Suppressor macrophage treated with lipopolysaccharide for 4 hours (primary cell): ENCODE data around the gene NEMP2.
A peak's percentile ranks its signal among the peaks of the same experiment; 100 is the strongest.
"Not testable (repeated sequence)": the region's sequence is repeated elsewhere in the genome, so short reads cannot be mapped to it uniquely, and the experiment has no call there.

Experiments used
- DNase-seq: peaks from one replicate; pipeline ENCODE4 v3.0.0-alpha.2; 2020

NEMP2 gene

DNA sequence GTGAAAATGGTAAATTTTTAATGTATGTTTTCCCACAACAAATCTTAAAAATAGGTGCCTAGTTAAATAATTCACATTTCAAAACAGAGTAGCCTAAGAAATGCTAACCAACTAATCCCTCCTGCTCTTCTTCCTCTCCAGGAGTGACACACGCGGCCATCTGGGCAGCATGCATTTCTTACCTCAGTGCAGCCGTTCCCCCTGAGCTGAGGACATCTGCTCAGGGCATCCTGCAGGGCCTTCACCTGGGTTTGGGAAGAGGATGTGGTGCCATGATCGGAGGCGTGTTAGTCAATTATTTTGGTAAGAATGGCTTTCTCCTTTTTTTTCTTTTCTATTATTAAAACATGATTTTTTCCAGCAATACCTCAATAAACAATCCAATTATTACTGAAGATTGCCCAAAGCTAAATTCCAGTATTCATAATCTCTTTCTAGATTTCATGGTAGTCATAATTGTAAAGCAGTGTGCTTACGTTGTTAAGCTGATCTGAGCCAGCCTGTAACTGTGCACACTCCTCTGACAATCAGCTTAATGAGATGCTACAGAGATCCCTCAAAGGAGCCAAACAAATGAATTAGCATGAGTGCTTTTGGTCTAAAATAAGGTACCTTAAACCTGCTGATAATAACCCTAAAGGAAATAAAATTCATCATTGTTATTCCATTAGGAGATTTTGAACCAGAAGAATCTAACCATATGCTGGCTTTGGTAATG lies 45.8 kb downstream of the NEMP2 start:
- no peak for DNase-seq

DNA sequence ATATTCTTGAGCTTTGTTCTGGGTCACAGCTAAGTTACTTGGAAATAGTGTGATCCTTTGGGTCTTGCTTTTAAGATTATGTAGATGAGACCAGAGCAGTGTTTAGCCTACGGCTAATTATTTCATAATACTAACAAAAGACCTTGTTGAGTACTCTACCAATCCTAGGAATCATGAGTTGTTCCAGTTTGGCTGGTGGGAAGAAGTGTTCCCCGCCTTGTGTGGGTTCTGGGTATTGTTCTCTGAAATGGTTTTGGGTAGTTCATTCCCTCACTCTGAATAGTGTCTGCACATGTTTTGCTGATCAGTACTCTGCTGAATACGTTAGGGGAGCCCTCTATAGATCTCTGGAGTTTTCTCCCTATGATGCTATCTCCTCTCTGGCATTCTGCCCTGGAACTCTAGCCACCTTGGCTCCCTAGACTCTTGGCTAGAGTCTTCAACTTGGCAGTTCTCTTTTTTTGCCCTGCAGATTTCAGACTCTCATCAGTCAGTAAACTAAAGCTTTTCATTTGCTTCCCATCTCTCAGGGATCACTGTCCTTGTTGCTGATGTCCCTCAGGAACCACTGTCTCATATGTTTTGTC lies 48.4 kb downstream of the NEMP2 start:
- DNase-seq = no peak

DNA sequence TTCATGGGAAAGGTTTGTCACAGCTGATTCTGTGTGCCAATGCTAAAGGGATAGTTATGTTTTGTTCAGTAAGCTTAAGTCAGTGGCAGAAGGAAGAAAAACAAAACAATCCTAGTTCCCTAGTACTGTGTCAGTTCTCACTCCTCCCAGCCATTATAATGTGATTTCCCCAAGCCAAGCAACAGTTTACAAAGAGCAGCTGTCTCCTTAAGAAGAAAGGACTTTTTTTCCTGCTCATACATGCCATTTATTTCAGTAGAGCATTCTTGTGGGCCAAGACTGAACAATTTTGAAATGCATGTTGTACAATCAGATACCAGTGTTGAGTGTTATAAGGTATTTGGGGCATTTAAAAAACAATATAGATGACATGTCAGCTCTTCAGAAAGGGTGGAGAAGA lies 52.1 kb downstream of the NEMP2 start:
- no peak for DNase-seq

DNA sequence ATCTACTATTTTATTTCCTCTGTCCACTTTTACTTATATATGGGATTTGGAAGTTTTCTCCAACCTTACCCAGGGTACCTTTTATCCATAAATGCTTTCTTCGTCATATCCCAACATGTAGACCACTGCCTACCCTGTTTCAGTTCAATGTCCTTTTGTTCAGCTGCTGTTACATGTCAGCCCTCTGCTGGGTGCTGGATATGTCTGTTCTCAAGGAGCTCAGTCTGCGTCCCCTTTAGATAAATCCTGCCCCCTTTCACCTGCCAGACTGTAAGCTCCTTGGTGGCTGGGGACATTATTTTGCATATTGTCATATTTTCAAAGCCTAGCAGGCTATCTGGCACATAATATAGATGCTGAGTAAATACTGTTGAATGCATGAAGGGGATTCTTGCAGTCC lies 53.2 kb downstream of the NEMP2 start:
- DNase-seq = no peak

DNA sequence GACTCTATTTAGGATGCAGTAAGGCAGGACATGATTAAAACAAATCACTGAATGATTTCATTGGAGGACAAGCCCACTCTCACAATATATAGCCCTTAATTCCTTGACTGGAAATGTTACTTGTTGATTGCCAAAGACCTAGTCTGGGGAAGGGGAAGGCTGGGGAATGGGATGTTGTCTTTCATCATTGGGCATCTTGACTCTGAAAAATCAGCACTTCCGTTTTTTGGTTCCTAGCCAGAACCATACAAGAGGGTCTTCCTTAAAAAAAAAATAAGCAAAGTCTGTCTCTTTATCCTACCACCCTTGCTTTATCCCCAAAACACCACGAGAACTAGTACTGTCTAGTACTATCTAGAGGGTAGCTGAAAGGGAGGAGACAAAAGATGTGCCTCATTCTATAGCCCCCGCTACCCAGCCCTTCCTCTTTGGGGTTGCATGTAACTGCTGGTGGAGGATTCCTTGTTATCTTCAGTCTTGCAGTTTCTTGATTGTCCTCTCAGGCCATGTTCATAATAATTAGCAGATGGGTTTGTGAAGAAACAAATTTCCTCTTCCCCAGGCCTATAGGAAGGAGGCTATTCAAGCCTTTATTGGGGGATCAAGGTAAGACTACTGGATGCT lies 55.8 kb downstream of the NEMP2 start:
- no peak for DNase-seq

DNA sequence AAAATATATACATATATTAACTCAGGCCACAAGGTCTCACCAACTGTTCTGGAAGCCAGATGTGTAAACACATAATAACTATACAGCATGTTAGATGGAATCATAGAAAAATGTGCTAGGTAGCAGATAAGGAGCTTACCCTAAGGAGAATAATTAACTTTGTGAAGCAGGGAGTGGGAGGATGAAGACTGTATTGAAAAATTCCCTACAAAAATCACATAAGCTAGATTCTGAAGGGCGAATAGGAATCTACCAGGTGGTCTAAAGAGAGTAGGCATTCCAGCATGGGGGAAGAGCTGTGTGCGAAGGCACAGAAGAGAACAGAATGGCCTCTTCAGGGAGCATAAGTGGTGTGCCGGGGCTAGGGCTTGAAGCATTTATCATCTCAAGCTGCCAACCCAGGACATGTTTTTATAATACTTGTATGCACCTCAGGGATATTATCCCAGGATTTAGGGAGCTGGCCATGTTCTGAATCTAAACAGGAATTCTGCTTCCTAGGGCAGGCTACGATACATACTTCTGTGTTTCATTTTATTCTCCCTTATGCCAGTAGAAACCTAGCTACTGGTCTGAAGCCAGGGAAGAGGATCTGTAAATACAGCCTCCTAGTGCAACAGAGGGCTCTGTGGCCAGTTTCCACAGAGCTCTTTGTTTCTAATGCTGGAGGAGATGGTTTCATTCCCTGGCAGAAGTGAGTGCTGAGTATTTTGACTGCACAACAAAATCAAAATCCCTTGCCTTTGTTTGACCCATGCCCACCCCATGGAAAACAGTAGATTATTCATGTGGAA lies 56.7 kb downstream of the NEMP2 start:
- DNase-seq = no peak

DNA sequence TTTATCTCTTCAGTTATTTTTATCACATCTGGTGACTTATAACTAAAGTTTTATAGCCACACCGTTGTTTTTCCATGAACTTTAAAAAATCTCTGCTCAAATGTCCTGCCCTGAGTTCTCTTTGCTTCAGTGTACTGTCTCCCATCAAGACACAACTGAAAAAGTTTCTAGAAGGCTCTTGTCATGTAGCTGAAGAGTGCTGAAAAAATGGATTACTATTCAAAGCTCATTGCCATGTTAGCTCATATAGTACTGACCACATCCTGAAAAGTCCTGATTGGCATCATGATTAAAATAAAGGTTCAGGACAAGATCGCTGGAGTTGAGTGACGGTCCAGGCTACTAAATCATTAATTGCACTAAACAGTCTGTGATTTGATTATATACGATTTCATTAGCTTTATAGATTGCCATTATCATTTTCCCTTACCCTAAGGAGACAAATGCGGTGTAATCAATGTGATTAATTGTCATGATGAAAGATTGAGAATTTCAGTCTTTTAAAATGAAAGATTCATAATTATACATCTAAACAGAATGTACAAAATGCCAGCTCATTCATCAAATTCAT lies 64.2 kb downstream of the NEMP2 start:
- no peak for DNase-seq

DNA sequence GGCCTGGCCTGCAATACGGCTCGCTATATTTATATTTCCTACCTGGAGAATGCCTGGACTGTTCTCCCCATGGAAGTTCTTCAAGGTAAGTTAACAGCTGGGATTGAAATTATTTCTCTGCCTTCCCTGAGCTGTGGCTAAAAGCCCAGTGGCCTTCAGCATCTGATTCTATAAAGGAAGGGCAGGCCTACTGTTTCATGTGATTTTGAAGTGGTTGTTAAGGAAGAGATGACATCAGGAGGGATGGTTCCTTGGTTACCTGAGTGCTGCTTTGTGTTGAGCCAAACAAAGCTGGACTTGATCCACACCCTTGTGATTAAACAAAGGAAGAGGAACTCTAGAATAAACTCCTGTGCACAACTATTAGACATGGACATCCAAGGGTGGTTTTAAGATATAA lies 64.8 kb downstream of the NEMP2 start:
- peak; percentile 23 for DNase-seq

DNA sequence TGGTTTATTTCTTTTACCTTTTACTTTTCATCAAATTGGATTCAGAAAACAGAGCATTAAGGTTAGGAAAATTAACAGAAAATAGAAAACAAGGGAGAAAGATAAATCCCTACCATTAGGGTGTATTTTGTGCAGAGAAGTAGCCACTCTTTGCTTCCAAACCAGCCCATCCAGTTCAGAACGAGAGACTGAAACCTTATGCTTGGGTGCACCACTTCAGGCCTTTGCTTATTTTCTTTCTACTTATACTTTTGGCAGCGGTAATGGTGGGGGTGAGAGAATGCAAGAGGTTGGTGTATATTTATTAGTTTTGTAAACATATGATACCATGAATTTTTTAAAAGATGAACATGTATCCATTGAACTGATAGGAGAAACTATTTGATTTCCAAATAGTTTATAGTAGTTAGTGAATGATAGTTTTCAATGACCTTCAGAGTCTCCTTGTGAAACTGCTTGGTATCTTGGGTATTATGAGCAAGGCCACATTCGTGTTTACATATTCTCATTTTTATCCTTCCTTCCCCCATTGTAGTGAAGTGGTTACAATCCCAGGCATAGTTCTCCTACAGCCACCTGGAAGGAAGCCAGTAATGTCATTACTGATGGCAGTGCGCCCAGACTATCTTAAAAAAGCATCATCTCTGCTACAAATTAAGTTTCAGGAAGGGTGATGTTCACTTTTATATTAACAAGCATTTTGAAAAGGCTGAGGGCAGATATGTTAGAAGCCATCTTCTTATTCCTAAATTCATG lies 65.5 kb downstream of the NEMP2 start:
- peak; percentile 22 for DNase-seq

DNA sequence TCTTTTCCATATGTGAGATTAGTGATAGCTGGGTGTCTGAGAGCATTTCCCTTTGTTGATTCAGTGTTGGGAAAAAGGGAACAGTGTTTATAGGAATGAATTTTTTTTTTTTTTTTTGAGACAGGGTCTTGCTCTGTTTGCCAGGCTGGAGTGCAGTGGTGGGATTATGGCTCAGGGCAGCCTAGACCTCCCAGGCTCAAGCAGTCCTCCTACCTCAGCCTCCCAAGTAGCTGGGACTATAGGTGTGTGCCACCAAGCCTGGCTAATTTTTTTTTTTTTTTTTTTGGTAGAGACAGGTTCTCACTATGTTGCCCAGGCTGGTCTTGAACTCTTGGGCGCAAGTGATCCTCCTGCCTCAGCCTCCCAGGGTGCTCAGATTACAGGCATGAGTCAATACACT lies 66.2 kb downstream of the NEMP2 start:
- not testable (repeated sequence) for DNase-seq

DNA sequence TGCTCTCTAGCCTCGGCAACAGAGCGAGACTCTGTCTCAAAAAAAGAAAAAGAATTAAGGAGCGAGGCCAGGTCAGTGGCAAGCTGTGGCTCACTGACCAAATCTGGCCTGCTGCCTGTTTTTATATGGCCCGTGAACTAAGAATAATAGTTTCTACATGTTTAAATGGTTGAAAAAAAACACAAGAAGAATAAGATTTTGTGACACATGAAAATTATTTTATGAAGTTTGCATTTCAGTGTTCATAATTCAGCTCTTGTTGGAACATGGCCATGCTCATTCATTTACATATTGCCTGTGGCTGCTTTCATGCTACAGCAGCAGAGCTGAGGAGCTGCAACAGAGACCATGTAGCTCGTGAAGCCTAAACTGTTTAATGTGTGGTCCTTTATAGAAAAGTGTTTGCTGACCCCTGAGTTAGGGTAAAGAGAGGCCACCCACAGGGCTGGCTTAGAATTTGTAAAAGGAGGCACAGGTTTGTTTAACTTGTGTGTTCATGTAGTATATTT lies 66.9 kb downstream of the NEMP2 start:
- DNase-seq = no peak

DNA sequence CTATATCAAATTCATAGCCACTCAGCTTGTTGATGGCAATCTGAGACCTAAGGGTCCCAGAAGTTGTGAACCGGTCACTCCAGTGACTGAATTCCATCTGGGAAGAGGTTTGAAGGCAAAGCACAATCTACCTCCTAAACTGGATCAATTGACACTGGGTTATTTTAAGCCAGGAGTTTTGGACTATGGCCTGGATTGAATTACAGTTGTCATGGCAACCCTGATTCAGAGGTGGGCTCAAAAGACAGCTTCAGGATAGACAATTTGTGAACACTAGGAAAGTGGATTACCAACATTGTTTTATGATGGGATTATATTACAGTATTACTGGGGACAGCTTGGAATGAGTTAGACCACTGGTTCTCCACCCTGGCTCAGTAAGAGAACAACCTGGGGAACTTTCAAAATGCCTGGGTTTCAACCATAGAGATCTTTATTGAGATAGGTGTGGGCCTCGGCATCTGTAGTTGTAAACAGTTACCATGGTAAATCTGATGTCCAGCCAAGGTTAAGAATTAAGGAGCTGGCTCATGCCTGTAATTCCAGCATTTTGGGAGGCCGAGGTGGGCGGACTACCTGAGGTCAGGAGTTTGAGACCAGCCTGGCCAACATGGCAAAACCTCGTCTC lies 67.6 kb downstream of the NEMP2 start:
- no peak for DNase-seq

DNA sequence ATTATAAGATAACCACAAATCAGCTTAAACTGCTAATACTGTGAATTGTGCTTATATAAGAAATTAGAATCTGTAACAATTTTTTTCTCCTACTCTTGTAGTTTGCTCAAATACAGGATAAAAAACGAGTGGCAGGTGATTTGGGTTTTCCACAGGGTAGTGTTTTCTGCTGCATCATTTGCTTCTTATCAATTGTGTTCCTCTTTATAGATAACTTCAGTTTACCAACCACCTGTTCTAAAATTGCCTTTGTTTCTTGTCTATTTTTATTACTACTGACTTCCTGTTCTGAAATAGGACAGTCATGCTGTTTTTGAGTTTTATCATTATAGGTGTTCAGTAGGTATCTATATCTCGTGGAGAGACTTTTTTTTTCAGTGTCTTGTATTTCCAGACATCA lies 69.5 kb downstream of the NEMP2 start:
- no peak for DNase-seq

DNA sequence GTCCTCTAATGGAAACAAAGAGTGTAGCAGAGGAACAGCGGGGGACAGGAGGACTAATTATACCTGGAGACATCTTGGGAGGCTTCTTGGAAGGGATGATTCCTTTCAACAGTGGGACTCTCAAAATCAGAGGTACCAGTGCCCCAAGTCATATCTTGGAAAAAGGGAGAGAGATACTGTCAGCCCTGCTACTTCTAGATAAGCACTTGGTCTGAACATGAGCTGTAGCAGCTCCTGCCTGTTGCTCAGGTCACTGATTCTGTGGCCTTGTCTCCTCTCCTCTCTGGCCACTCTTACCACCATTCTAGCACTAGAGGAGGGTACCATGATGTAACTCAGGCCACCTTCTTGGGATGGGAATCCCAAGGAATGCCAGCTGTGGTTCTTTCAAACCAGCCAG lies 71.9 kb downstream of the NEMP2 start:
- DNase-seq = no peak

DNA sequence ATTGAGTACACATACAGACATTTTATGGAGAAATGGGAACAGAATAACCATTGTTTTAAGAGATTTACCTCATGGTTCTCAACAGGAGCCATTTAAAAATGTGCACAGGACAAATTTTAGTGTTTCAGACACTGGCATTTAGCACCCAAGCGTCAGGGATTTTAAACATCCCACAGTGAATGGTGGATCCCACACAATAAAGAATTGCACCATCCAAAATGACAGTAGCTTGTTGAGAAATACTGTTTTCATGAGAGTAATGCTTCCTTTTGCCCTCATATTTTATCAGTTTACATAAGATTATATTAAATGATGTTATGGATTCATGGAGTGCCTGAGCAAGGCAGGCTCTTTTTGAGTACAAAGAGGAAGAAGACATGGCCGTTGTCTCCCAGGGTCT lies 72.3 kb downstream of the NEMP2 start:
- DNase-seq = peak; percentile 15

DNA sequence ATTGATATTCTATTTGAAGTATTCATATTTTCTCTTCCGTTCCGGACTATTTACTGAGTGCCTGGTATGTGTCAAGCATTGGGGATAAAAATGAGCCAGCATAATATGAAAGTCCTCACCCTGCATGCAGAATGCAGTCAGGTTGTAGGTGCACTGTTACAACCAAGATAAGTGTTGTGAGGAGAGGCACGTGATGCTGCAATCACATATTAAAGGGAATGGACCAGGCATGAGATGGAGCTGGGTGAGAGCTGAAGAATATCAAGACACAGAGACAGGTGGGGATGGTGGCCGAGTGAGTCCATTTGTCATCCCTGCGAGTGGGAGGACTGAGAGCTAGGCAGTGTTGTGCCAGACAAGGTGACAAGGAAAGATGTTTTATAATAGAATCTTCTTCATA lies 74.0 kb downstream of the NEMP2 start:
- DNase-seq = no peak

DNA sequence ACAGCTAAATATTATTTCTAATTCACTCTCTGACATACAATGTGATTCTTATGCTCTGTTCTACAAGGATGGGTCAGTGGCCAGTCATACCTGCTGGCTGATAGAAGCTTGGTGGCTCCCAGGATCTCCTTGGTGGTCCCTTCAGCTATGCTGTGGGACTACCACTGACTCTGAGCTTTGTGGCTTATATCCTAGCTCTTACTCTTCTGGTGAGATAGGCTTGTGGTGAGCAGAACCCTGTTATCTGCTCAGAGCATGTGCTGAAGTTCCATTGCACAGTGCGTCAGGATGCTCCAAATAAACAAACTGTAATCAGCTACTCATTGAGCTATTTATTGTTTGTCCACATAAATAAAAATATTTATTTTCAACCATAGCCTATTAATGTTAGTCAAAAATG lies 74.6 kb downstream of the NEMP2 start:
- DNase-seq = no peak

DNA sequence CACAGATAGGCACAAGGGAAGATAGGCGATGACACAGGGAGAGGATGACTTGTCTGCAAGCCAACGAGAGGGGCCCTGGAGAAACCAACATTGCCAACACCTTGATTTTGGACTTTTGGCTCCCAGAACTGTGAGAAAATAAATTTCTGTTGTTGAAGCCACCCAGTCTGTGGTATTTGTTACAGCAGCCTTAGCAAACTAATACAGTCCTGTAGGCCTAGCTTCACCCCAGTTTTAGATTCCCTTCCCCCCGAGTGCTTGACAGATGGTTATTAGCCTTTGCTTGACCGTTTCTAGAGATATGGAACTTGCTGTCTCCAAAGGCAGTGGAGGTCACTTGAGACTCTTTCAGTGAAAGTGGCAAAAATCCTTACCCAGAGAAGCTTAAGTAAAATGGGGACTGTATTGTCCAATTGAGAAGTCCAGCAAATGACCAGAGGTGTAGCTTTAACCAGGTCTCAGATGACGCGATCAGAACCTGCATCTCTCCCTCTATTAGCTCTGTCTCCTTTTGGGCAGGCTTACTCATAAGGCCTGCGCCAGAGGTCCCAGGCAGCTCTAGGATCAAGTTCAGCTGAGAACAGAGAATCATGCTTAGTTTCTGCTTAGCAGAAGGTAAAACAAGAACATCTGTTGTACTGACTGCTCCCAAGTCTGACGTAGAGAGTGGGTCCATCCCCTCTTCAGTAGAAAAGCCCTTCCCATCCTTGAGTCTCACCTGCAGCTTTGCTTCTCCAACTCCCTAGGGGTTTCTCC lies 76.0 kb downstream of the NEMP2 start:
- DNase-seq = no peak

DNA sequence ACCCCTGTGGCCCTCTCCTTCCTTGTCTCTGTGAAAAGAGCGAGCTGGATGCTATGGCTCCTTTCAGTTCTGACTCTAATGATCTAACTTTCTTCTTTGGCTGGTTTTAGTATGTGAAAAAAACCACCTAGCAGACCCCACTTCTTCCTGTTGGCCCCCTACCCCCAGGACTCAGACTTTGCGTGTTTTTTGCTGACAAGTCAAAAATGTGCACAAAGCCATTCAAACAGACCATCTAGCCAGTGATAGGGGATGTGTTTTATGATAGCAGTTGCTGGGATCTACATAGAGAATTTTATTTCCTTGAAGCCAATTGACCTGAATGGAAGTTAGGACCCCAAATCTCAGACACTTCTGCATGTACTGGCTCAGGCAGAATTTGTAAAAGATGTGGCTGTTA lies 77.3 kb downstream of the NEMP2 start:
- no peak for DNase-seq

DNA sequence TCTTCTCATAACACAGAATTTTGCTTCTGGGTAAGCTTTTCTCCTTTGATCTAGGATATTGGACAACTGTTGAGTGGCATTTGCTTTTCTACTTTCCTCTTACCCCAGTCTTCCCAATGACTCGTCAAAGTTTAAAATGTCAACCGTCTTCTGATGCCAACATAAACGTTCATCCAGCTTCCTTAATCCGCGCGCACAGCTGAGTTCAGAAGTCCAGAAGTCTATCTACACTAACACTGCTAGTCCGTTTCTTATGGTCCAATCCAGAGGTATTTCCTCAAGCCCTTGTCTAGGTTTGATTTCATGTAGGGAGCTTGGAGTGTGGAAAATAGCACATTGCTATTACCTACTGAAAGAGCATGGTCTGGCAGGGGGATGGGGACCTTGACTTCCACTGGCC lies 77.7 kb downstream of the NEMP2 start:
- DNase-seq = no peak
